SW 1271 (cell line): ENCODE results near the gene VEZF1.

Experiments used
- DNase-seq, 2 experiments: peaks; one replicate each; lab custom pipeline; 2025; lab: John Stamatoyannopoulos, UW

The VEZF1 gene

GRCh38 chr17:57999496-58000017 lies 11.5 kb upstream of the VEZF1 start:
- DNase-seq: peak; percentile 43 to 70

DNA sequence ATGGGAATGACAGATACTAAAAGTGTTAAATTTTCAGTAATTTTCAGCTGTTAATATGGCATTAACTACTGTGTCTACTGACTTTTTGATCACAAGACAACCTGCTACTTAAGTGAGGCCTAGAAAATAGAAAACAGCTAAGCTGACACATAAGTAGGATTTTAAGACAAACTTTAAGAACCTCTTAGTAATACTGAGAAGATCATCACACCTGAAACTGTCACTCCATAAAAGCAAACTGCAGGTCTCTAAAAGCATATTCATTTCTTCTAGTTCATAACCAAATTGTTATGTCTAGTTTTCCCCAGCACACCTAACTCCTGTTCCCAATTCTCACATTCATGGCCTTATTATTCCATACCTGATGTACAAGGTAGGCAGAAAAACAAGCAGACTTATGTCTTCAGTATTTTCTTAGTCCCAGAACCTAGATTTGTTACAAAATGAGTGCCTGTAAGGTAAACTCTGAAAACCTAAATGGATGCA lies 11.0 kb upstream of the VEZF1 start:
- DNase-seq: no peak

DNA sequence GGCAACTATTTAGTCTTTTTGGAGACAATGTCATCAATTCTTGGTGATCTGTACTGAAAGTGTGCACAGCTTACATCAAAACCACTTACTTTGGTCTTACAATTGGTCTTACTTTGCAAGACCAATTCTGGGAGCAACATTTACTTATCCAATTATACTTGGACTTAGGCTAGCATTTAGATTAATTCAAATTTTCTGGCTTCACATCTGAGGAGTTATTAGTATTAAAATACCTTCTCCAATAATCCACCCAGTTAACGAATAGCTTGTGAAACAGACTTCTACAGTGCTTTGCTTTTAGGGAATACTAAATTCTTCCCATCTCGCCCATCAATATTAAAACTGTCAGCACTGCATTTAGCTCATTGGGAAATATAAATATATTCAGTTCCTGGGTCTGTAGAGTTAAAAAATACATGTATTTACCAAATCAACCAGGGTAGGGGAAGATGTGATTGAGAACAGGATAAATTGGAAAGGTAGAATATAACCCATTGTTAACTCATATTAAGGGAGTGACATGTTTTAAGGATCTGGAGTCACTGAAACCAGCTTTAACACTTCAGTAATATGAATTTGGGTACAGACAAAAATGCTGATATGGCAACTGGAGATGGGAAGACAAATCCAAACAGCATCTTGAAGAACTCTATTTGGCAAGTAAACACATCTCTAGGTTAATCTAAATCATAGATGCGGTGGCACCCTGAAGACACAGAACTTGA lies 9.2 kb upstream of the VEZF1 start:
- no peak for DNase-seq

GRCh38 chr17:57995076-57995956 lies 7.3 kb upstream of the VEZF1 start:
- DNase-seq: peak; percentile 41 to 75

GRCh38 chr17:57994436-57994835 lies 6.4 kb upstream of the VEZF1 start:
- DNase-seq: no peak

GRCh38 chr17:57993471-57994365 lies 5.7 kb upstream of the VEZF1 start:
- DNase-seq: no peak

DNA sequence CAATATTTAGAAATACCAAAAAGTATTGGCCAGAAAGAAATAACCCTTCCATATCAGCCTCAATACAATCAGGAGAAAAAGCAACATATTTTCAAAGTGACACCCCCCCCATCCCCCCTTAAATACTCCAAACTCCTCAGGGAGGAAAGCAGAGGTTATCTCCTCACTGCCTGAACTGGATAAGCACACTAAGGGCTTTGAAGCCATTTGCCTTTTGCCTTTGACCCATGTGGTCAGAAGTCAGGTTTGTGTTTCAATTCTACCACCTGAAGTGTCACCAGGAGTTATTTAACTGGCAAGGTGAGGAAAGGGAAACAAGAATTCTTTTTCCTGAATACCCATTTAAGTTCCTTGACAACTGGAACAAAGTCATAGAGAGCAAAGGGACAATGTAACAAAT lies 3.5 kb upstream of the VEZF1 start:
- DNase-seq: no peak

DNA sequence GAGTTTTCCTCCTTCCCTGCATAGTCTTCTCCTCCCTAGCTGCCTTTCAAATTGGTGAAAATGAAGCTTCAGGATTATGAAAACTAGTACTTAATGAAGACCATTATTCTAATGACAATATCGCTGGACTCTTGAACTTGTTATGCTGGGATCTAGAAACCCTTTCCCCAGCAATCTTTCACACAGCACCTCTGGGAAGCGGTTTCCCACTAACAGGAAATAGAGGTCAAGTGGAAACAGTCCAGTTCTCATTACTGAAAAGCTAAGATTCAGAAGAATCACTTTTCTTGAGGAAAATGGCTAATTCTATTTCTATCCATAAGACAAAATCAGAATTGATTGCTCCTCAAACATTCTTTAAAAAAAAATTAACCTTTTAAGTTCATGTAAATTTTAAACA lies 2.0 kb upstream of the VEZF1 start:
- no peak for DNase-seq

- DNase-seq: peak; percentile 27 to 67
Observed at GRCh38 chr17:57988301-57989250, 522 bp upstream of the VEZF1 start.

DNA sequence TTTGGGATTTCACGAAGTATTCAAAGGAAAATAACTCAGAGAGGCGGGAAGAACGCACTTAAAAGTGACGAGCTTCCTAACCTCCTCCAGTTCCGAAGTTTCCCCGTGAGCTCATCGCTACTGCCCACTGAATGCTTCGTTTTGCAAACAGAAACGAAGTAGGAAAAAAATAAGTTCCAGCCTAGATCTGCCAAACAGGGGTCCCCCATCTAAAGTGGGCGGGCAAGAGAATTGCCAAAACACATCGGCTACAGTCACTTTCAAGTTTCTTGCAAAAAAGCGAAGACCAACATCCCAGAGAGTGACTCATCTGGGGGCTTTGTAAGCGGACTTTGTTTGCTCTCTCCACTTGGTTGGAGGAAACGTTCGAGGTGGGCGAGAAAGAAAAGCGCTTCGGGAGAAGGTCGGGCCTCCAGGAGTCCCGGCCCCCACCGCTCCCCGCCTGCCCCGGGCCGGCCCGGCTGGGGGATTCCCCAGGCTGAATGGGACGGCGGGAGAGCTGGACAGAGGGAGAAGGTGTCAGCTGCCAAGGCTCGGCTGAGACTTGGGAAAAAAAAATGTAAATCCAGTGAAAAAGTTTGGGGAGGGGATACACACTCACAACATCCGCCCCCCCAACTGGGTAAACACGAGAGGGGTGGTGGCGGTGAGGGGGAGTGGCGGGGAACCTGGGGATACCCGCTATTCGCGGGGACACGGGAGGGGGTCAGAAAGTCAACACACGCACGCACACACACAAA lies 1.0 kb downstream of the VEZF1 start:
- peak; percentile 21 to 40 for DNase-seq

DNA sequence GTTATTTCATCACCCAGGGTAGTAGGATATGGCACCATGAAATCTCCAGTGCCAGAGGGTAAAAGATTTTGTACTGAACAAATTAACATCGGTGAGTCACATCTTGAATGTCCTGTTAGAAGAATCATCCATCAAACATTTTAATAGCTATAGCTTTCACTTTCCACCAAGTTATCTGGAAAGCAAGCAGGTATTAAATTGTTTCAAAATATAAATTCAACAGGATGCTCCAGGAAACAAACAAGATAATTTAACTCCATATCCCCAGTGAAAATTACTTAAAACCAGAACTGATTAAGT lies 2.4 kb downstream of the VEZF1 start:
- peak in 1 of 2 experiments; percentile 17 for DNase-seq

- DNase-seq: no peak
Observed at GRCh38 chr17:57984936-57985674, 2.9 kb downstream of the VEZF1 start.

- DNase-seq: no peak
Observed at GRCh38 chr17:57984261-57984890, 3.7 kb downstream of the VEZF1 start.

- no peak for DNase-seq
Observed at GRCh38 chr17:57983446-57983845, 4.6 kb downstream of the VEZF1 start.

DNA sequence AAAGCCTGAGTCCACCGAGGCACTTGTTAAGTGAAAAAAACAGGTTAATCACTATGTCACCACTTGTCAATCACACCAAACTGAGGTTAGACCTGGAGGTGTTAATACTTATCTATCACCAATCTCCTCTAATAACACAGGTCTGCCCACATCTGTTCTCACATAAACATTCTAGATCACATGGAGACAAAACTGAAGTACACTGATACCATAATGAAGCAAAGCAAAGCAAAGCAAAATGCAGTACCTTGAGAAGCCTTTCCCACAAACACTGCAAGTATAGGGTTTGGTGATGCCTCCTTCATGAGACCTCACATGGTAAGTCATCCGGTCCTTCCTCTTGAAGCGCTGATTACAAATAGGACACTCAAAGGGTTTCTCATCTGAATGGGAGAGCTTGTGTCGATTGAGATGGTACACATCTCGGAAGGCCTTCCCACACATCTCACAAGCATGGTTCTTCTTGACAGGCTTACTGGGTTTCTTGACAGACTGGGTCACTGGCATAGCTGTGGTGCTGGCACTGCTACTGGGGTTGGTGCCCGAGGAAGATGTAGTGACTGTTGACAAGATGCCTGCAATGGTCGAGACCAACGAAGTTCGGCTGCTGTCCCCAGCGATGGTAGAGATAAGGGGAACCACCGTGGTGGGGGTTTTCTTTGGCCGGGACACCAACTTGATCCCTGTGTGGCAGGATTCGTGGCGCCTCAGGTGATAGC lies 5.4 kb downstream of the VEZF1 start:
- DNase-seq: no peak

DNA sequence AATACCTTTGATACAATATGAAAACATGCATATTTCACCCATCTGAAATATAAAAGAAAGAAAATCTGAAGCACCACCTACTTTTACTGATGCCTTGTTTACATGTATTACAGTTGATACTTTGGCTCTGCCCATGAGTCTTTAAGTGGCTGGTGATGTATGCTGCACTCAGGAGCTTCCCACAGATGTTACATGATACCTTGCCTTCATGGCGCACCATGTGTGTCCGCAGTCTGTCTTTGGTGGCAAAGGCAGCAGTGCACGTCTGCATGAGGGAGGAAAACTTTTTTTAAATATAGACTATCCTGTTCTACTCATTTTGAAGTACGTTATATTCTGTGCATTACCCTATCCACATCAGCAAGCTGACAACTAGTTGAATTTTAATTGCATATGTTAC lies 7.5 kb downstream of the VEZF1 start:
- no peak for DNase-seq

GRCh38 chr17:57979076-57979475 lies 9.0 kb downstream of the VEZF1 start:
- no peak for DNase-seq

- DNase-seq: no peak
Observed at GRCh38 chr17:57976594-57976993, 11.5 kb downstream of the VEZF1 start.
